GM18909 (cell line): Measurements from ENCODE around the gene PRRC2B.

Experiments used
- ATAC-seq: cut with Tn5 transposase; IDR thresholded peaks from one replicate; pipeline ENCODE4 v1.9.1; 2021; ENCODE audit warnings: mild to moderate bottlenecking; ENCODE audit not compliant: unreplicated experiment, poor library complexity

PRRC2B gene

GRCh38 chr9:131482343-131483006 is 88.6 kb downstream of the PRRC2B start:
- no peak for ATAC-seq

DNA sequence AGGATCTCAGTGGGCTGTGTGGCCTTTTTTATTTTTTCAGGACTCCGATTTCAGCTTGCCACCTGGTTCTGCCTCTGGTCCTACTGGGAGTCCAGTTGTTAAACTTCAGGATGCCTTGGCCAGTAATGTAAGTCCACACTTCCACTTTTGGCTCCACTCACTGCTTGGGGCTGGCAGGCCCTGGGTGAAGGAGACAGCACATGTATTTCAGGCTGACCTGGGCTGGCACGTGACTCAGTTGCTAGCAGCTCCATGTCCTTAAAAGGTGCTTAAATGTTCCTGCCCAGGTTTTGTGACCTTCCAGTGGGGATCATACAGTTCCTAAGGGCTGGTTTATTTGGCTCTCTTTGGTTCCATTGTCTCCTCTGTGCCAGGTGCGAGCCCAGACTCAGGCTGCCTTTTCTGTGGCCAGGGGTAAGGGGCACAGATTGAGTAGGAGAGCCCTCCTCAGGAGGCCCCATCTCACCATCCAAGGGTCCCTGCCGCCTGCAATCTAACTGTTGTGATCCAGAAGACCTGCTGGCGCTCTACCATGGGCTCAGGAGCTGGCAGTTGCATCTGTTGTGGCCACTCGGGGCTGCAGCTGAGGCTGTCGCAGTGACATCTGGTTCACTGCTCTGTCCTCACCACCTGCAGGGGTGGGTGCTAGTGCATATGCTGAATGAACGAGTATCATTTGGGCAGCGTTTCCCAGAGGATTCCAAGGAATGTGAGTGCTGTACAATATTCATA is 89.6 kb downstream of the PRRC2B start:
- ATAC-seq, result no peak

GRCh38 chr9:131484051-131484445 is 90.2 kb downstream of the PRRC2B start:
- no peak for ATAC-seq

- ATAC-seq, result no peak
Observed at GRCh38 chr9:131484560-131485185, 90.8 kb downstream of the PRRC2B start.

- no peak for ATAC-seq
Observed at GRCh38 chr9:131485206-131485605, 91.3 kb downstream of the PRRC2B start.

GRCh38 chr9:131485728-131486422 is 92.0 kb downstream of the PRRC2B start:
- no peak for ATAC-seq

DNA sequence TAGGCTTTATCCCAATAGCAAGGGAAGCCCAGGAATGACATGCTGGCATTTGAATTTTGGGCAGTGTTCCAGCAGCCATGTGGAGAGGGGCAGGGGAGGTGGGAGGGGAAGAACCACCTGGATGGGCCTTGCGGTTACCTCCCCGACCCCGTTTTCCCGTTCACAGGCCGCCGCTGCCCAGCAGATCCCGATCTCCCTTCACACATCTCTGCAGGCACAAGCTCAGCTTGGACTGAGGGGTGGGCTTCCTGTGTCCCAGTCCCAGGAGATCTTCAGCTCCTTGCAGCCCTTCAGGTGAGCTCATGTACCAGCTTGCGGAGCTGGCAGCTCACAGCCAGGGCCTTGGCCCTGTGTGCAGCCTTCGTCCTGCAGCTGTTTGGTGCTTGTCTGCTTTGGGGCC is 93.1 kb downstream of the PRRC2B start:
- ATAC-seq, result no peak

DNA sequence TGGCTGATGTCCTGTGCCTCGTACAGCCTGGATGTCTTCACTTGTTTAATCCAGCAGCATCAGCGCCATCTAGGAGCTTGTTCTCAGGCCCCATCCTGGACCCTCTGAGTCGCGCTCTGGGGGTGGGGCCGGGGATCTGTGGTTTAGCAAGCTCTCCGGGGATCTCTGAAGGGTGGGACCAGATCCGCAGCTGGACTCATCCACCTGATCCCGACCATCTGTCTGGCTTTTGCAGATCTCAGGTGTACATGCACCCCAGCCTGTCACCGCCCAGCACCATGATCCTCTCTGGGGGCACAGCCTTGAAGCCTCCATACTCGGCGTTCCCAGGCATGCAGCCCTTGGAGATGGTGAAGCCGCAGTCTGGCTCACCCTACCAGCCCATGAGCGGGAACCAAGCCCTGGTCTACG is 93.7 kb downstream of the PRRC2B start:
- ATAC-seq, result no peak

- ATAC-seq, result no peak
Observed at GRCh38 chr9:131490514-131490913, 96.6 kb downstream of the PRRC2B start.

- no peak for ATAC-seq
Observed at GRCh38 chr9:131491001-131491710, 97.3 kb downstream of the PRRC2B start.

DNA sequence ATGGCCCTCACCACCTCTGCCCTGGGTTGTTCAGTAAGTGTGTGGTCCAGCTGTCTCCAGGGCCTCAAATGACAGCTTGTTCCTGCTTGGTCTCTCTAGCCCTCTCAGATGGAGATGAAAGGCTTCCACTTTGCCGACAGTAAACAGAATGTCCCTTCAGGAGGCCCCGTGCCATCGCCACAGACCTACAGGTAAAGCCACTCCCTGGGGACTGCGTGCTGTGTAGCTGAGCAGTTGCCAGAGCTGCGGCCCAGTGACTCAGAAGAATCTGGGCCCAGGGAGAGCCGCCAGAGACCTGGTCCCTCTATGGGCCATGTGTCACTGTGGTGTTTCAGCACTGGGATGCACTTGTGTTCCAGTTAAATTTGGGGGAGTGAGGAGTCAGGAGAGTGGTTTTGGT is 98.2 kb downstream of the PRRC2B start:
- ATAC-seq, result no peak

- no peak for ATAC-seq
Observed at GRCh38 chr9:131494296-131494870, 100.5 kb downstream of the PRRC2B start.

- no peak for ATAC-seq
Observed at GRCh38 chr9:131495785-131496184, 101.9 kb downstream of the PRRC2B start.

DNA sequence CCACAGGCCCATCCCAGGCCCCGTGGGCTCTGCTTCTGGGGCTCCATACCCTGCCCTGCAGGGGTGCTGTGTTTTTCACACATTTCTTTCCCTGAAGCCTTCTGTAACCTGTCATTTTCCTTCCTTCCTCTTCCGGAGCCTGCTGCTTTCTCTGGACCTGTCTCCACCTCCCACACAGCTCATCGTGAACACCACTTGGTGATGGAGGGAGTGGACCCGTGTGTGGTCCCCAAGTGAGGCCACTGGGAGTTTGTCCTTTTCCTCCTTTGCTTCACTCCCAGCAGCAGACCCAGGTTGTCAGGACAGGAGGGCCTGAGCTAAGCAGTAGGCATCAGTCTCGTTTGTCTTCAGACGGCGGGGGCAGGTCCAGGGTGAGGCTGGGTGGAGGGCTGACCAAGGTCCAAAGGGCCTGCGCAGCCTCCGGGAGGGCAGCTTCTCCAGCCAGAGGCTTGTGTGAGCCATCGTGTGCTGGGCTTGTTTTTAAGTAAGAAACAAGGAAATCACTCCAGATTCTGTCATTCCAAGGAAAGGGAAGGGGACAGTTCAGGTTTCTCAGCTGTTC is 103.0 kb downstream of the PRRC2B start:
- ATAC-seq, result no peak

DNA sequence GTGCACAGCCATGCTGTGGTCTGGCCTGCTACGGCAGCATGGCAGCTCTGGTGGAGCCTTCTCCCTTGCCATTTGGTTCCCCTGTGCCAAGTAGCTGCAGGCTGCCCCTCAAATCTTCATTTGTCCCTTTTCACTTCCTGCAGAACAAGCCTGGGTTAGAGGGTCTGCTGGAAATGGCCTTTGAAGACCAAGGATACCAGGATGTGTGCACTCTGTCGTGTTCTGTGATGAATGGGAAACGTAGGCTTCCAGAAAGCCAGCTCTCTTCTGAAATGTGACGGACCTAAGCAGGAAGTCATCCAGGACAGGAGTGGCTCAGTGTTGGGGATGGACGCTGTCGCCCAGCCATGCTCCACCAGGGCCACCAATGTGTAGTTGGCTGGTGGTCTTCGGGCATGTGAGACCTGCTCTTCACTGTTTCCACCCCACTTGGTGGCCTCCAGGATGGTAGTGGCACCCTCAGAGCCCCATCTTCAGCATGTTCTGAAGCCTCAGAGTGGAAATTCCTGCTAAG is 105.4 kb downstream of the PRRC2B start:
- ATAC-seq, result no peak

GRCh38 chr9:131500377-131500776 is 106.5 kb downstream of the PRRC2B start:
- ATAC-seq, result no peak

DNA sequence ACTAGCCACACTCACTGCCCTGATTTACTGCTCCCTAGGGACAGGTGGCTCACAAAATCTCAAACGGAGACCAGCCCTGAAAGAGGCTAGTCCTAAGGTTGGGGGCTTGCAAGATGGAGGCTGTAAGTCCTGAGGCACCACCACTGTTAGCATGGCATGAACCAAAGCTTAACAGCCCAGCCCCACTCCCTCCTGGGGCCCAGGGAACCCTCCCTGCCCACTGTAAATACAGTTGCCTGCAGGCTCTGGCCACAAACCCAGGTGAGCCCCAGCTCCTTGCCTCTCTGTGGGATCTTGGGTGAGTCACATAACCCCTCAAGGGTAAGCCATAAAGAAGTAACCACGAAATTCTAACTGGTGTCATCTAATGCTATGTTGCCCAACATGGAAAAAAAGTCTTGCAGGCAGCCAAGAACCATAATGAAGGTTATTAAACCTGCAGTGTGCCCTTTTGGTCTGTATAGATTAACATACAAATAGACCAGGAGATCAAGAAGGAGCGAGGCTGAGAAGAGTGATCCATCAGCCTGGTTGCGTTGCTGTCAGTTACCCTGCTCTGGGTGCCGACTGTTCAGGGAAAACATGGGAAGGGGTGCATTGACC is 107.2 kb downstream of the PRRC2B start:
- ATAC-seq, result no peak

- peak; percentile 79 for ATAC-seq
Observed at GRCh38 chr9:131502781-131503625, 109.1 kb downstream of the PRRC2B start, which contains the start of gene POMT1. Gene POMT1 (plus strand): TSS chr9:131502918. CDS start chr9:131504219, 1,301 bp downstream.
